ENCODE measurements around the gene OPN3. TPM values are rescaled to one million over a fixed set of nuclear protein-coding genes. Genes with fewer than 3 reads are reported as not detected.

The OPN3 gene
- total RNA-seq, 1 donor, result 5.1 TPM

DNA sequence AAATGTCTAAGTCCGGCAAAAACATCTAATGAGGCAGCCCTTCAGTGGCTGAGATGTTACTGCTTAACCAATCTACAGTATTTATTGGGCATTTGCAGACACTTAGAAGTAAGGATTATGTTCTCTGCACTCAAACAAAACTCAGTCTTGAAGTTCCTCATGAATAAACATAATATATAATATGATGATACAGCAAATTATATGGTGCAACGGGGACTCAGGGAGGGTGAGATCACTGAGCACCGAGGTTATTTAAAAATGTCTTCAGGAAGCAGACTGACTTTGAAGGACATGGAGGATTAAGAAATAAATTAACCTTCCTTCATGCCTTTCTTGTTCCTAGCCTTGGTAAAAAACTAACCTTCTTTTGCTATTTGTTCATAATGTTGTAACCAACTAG lies 39.8 kb upstream of the OPN3 start:
- no peaks in the 10 kb centered on the region for H3K79me2 ChIP-seq (ENCODE audit: insufficient read depth, low read length)
- H3K27ac ChIP-seq (ENCODE audit: low read depth, low read length), result no peak overlapping the region
- no peak for DNase-seq (ENCODE audit: insufficient read length, low spot score, missing footprints)
- no peak overlapping the region for H3K4me2 ChIP-seq (ENCODE audit: insufficient read depth, low read length)
- no peak overlapping the region for H3K4me3 ChIP-seq (ENCODE audit: insufficient read depth, low read length)
- H4K20me1 ChIP-seq (ENCODE audit: insufficient read depth, low read length), result no peaks in the 10 kb centered on the region
- H3K4me1 ChIP-seq (ENCODE audit: insufficient read depth, low read length), result no peaks in the 10 kb centered on the region
- no peak overlapping the region for H2AFZ ChIP-seq (ENCODE audit: low read length)
- no peaks in the 10 kb centered on the region for H3K27me3 ChIP-seq (ENCODE audit: insufficient read depth, low read length)
- H3K9me3 ChIP-seq (ENCODE audit: low read depth, low read length), result no peaks in the 10 kb centered on the region
- no peaks in the 10 kb centered on the region for H3K36me3 ChIP-seq (ENCODE audit: insufficient read depth, low read length)
- TF ChIP-seq, protein P1, sequence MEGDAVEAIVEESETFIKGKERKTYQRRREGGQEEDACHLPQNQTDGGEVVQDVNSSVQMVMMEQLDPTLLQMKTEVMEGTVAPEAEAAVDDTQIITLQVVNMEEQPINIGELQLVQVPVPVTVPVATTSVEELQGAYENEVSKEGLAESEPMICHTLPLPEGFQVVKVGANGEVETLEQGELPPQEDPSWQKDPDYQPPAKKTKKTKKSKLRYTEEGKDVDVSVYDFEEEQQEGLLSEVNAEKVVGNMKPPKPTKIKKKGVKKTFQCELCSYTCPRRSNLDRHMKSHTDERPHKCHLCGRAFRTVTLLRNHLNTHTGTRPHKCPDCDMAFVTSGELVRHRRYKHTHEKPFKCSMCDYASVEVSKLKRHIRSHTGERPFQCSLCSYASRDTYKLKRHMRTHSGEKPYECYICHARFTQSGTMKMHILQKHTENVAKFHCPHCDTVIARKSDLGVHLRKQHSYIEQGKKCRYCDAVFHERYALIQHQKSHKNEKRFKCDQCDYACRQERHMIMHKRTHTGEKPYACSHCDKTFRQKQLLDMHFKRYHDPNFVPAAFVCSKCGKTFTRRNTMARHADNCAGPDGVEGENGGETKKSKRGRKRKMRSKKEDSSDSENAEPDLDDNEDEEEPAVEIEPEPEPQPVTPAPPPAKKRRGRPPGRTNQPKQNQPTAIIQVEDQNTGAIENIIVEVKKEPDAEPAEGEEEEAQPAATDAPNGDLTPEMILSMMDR (IDR thresholded peaks at IDR 0.05; ENCODE audit: extremely low read depth, low read depth, low read length), result no peak

DNA sequence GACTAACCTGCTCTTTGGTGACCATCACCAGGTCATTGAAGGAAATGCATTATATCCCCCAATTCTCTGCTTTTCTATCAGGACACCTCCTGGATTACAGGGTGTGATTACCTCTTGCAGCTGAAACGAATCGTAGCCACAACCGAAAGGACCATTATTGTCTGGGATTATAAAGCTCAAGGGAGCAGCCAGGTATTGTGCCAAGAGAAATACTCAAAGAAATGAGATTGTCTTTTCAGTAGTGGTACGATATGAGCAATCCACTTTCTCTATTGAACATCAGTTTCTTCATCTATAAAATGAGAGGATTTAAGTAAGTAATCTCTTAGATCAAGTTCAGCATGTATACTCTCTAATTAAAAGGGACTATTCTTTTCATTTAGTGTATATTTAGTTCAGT lies 39.2 kb upstream of the OPN3 start:
- H2AFZ ChIP-seq (ENCODE audit: low read length), result no peak overlapping the region
- H3K4me2 ChIP-seq (ENCODE audit: insufficient read depth, low read length), result no peak overlapping the region
- no peaks in the 10 kb centered on the region for H3K4me1 ChIP-seq (ENCODE audit: insufficient read depth, low read length)
- TF ChIP-seq, protein P1 (IDR thresholded peaks at IDR 0.05; ENCODE audit: extremely low read depth, low read depth, low read length), result no peak
- H4K20me1 ChIP-seq (ENCODE audit: insufficient read depth, low read length), result no peaks in the 10 kb centered on the region
- no peak for DNase-seq (ENCODE audit: insufficient read length, low spot score, missing footprints)
- H3K4me3 ChIP-seq (ENCODE audit: insufficient read depth, low read length), result no peak overlapping the region
- H3K36me3 ChIP-seq (ENCODE audit: insufficient read depth, low read length), result no peaks in the 10 kb centered on the region
- no peaks in the 10 kb centered on the region for H3K27me3 ChIP-seq (ENCODE audit: insufficient read depth, low read length)
- H3K27ac ChIP-seq (ENCODE audit: low read depth, low read length), result no peak overlapping the region
- no peaks in the 10 kb centered on the region for H3K79me2 ChIP-seq (ENCODE audit: insufficient read depth, low read length)
- H3K9me3 ChIP-seq (ENCODE audit: low read depth, low read length), result no peaks in the 10 kb centered on the region

DNA sequence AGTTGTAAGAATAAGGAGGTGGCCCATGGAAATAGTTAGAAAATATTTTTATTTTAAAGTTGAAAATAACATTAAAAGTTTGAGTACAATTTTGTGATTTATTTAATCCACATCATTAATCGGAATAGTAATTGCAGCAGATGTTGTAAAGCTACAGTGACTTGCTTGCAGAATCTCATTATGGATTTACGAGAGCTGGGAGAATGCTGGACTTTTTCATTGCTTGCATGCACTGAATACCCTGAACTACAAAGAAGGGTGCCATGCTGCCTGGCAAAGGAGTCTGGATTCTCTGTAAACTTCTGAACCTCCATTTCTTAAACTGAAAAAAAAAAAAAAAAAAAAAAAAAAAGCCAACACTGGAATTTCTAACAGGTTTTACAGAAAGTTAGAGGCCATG lies 38.4 kb upstream of the OPN3 start:
- Histone ChIP-seq H4K20me1 (ENCODE audit: insufficient read depth, low read length) (no peaks in the 10 kb centered on the region), H3K4me1 (ENCODE audit: insufficient read depth, low read length) (no peaks in the 10 kb centered on the region), H3K36me3 (ENCODE audit: insufficient read depth, low read length) (no peaks in the 10 kb centered on the region), H3K4me2 (ENCODE audit: insufficient read depth, low read length) (no peak overlapping the region), H3K9me3 (ENCODE audit: low read depth, low read length) (no peaks in the 10 kb centered on the region), H3K27ac (ENCODE audit: low read depth, low read length) (no peak overlapping the region), H3K4me3 (ENCODE audit: insufficient read depth, low read length) (no peak overlapping the region), H3K79me2 (ENCODE audit: insufficient read depth, low read length) (no peaks in the 10 kb centered on the region), H3K27me3 (ENCODE audit: insufficient read depth, low read length) (no peaks in the 10 kb centered on the region), H2AFZ (ENCODE audit: low read length) (no peak overlapping the region)
- TF ChIP-seq, protein P1 (IDR thresholded peaks at IDR 0.05; ENCODE audit: extremely low read depth, low read depth, low read length), result no peak
- DNase-seq (ENCODE audit: insufficient read length, low spot score, missing footprints), result no peak

DNA sequence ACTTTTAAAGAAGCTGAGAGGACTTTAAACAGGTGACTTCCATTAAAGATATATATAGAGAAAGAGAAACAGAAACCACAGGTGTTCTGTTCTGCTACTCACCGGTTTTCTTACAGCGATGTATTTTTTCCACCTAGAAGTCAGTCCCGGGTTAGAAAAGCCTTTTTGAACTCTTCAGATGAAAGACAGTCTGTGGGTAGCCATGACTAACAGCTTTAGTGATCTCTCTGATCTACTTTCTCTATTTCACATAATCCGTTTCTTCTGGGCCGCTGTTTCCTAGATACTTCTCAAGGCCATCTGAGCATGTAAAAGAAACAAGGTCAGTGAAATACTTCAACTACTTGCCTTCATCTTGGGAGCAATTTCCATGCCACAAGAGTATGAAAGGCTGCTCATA lies 37.0 kb upstream of the OPN3 start:
- H3K4me3 ChIP-seq (ENCODE audit: insufficient read depth, low read length), result no peak overlapping the region
- no peak overlapping the region for H3K4me2 ChIP-seq (ENCODE audit: insufficient read depth, low read length)
- no peak for DNase-seq (ENCODE audit: insufficient read length, low spot score, missing footprints)
- H3K36me3 ChIP-seq (ENCODE audit: insufficient read depth, low read length), result no peaks in the 10 kb centered on the region
- no peaks in the 10 kb centered on the region for H3K79me2 ChIP-seq (ENCODE audit: insufficient read depth, low read length)
- H2AFZ ChIP-seq (ENCODE audit: low read length), result no peak overlapping the region
- no peaks in the 10 kb centered on the region for H3K4me1 ChIP-seq (ENCODE audit: insufficient read depth, low read length)
- H3K9me3 ChIP-seq (ENCODE audit: low read depth, low read length), result no peaks in the 10 kb centered on the region
- H3K27me3 ChIP-seq (ENCODE audit: insufficient read depth, low read length), result no peaks in the 10 kb centered on the region
- TF ChIP-seq, protein P1 (IDR thresholded peaks at IDR 0.05; ENCODE audit: extremely low read depth, low read depth, low read length), result no peak
- no peak overlapping the region for H3K27ac ChIP-seq (ENCODE audit: low read depth, low read length)
- no peaks in the 10 kb centered on the region for H4K20me1 ChIP-seq (ENCODE audit: insufficient read depth, low read length)

Measured in osteoblast (primary cell).